Activated naive CD8-positive, alpha-beta T cell treated with anti-CD3 and anti-CD28 coated beads, Interleukin-2, amount 10 ng/mL, durations not matched to agents 7 days and 5 days (primary cell): ENCODE results near the gene BAD. TPM values are rescaled to one million over a fixed set of nuclear protein-coding genes. Genes with fewer than 3 reads are reported as not detected.
"Not testable (repeated sequence)": the region's sequence is repeated elsewhere in the genome, so short reads cannot be mapped to it uniquely, and the experiment has no call there.

Experiments
- ATAC-seq: fragments of 150-1000 bp; cut with Tn5 transposase; one replicate; pipeline ENCODE4 v1.10.0; 2021; ENCODE audit warnings: low read depth, moderate library complexity
- POLR2A ChIA-PET: fragments of 350-600 bp; sonication (Branson Sonifier 250); formaldehyde crosslinking; loops from one replicate; lab custom pipeline; 2021; ENCODE audit warnings: antibody characterized with exemption; lab: Charles Lee
- DNase-seq: peaks from one replicate; pipeline ENCODE4 v3.0.0; 2021
- H3K27ac Mint-ChIP-seq: one replicate; pipeline ENCODE4 v1.8.0; 2022; ENCODE audit warnings: mild to moderate bottlenecking, mixed read lengths
- H3K27me3 Mint-ChIP-seq: one replicate; pipeline ENCODE4 v1.8.0; 2022; ENCODE audit warnings: mild to moderate bottlenecking, moderate library complexity, mixed read lengths
- H3K36me3 Mint-ChIP-seq: one replicate; pipeline ENCODE4 v1.8.0; 2021; ENCODE audit warnings: mild to moderate bottlenecking, mixed read lengths
- H3K4me1 Mint-ChIP-seq: one replicate; pipeline ENCODE4 v1.8.0; 2021; ENCODE audit warnings: mixed read lengths
- H3K4me3 Mint-ChIP-seq: one replicate; pipeline ENCODE4 v1.8.0; 2022; ENCODE audit warnings: mild to moderate bottlenecking, moderate library complexity, mixed read lengths
- H3K9me3 Mint-ChIP-seq: one replicate; pipeline ENCODE4 v1.8.0; 2021; ENCODE audit warnings: mixed read lengths
- total RNA-seq, 2 experiments: library from RNA; stranded (reverse); gene quantifications; one replicate each; pipeline ENCODE4 v1.2.3, GENCODE V29; 2021

The BAD gene
- total RNA-seq, 2 experiments from 2014 or later: 32.9 to 35.8 TPM

DNA sequence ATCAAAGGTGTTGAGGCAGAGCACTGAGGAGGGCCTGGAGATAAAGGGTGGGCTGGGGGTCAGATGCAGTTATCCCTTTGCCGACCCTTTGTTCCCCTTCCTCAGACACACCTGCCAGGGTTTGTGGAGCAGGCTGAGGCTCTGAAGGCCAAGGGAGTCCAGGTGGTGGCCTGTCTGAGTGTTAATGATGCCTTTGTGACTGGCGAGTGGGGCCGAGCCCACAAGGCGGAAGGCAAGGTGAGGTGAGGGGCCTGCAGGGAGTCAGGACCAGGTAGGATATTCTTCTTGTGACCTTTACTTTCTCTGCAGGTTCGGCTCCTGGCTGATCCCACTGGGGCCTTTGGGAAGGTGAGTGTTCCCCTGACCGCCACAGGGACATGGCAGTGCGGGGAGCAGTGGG is 36.1 kb upstream of the BAD start:
- H3K27me3 Mint-ChIP-seq: no peaks in the 10 kb centered on the region
- no peak for DNase-seq
- H3K36me3 Mint-ChIP-seq: peaks cover 6% of the 10 kb centered on the region
- no peak overlapping the region for H3K4me3 Mint-ChIP-seq
- peaks cover 21% of the 10 kb centered on the region for H3K4me1 Mint-ChIP-seq
- no peak for ATAC-seq
- H3K9me3 Mint-ChIP-seq: no peaks in the 10 kb centered on the region
- no peak overlapping the region for H3K27ac Mint-ChIP-seq
- POLR2A ChIA-PET: interaction anchor here (1.7 kb wide), 1 partner anchor 11 kb away, joined by 7 read pairs; no protein-coding TSS in a partner anchor

DNA sequence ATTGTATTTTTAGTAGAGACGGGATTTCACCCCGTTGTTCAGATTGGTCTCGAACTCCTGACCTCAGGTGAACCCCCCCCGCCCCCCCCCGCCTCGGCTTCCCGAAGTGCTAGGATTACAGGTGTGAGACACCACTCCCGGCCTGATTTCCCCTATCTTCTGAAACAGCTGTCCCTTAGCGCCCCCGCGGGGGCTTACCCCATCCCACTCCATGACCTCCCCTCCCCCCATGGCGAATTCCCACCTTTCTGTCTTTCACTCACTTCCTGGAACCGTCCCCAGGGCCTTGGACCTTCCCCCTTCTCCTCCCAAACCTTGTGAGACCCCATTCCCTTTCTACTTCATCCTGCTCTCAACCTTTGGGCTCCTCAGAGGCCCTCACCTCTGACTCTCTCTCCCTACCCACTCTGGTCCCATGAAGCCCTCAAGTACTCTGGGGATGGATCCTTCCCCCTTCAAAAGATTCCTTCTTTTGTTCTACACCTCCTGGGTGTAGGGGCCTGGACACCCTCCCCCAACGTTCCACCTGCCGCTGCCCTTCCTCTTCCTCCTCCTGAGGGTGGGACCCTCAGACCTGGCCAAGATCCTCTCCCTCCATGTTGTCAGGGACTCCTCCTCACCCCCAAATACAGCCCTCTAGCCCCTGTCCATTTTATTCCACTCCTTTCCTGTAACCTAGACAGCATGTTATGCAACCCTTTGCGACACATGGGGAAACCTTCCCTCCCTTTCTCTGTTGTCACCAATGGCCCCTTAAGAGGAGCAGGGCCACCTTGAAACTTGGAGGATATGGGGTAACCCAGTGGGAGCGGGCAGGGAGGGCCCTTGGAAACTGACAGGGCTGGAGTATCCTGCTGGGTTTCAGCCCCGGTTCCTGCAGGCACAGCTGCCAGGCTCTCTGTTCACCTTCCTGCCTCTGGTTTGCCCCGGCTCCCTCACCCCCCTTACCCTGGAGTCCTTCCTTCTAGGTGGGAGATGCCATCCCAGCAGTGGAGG is 34.6 kb upstream of the BAD start:
- Mint-ChIP-seq H3K27ac (peak overlapping the region; percentile 97), H3K4me1 (peaks cover 21% of the 10 kb centered on the region), H3K9me3 (no peaks in the 10 kb centered on the region), H3K4me3 (peak overlapping the region; percentile 87), H3K36me3 (peaks cover 7% of the 10 kb centered on the region), H3K27me3 (no peaks in the 10 kb centered on the region)
- DNase-seq (no peak), ATAC-seq (no peak)
- POLR2A ChIA-PET: interaction anchor here (0.6 to 3.6 kb wide), 12 partner anchors 8 to 133 kb away, joined by 6 to 53 read pairs (median 14); partner anchors contain the start of genes CCDC88B, ESRRA and STIP1

- Mint-ChIP-seq H3K9me3 (no peaks in the 10 kb centered on the region), H3K27me3 (no peaks in the 10 kb centered on the region), H3K36me3 (peaks cover 7% of the 10 kb centered on the region), H3K27ac (peak within 1 kb of the TSS; percentile 97), H3K4me1 (peaks cover 23% of the 10 kb centered on the region), H3K4me3 (peak within 1 kb of the TSS; percentile 87)
- DNase-seq: peak; percentile 97
- peak; percentile 82 for ATAC-seq
- POLR2A ChIA-PET: interaction anchor here (0.6 to 3.6 kb wide), 27 partner anchors 9 to 461 kb away, joined by 3 to 53 read pairs (median 8); partner anchors contain the start of genes BAD, CCDC88B, COX8A and ESRRA
These were observed 33.7 kb upstream of the BAD start, which contains the start of gene PRDX5 for GRCh38 chr11:64317961-64318765. TSS of gene PRDX5 (plus strand) at chr11:64318121. CDS start at chr11:64318216, 95 bp downstream.

DNA sequence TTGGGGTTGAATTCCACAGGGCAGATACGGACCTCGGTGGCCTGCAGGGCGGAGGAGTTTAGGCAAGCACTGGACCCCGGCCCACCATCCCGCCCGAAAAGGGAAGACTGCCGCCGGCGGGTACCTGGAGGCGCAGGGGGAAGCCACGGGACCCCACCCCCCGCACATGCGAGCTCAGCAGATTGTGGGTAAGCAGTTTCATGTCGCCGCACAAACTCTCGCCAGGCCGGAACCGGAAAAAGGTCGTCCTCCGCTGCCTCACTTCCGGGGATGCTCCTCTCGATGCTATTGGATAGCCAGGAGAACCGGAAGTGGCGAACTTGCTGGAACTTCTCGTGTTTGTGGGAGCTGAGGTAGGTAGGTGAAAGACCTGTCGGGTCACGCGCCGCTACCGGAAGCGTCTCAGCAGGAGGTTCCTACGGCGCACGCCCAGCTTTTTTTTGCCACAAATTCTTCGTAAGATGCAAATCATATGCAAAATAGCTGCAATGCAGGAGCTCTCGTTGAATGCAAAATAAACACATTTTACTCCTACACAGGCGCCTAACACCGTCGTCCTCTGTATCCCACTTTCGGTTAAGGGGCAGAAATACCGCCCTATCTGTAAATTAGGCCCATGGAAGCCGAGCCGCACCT is 33.0 kb upstream of the BAD start, which contains the start of gene TRMT112:
Gene TRMT112 (minus strand): TSS at position 235 of the 636 bp plus-strand sequence. CDS start 33 bp downstream, at position 202.
- DNase-seq (peak; percentile 87), ATAC-seq (peak; percentile 69)
- H3K27ac Mint-ChIP-seq: peak within 1 kb of the TSS; percentile 97
- peaks cover 30% of the 10 kb centered on the region for H3K4me1 Mint-ChIP-seq
- POLR2A ChIA-PET: interaction anchor here (0.6 to 3.6 kb wide), 25 partner anchors 10 to 461 kb away, joined by 3 to 53 read pairs (median 8); partner anchors contain the start of genes BAD, CCDC88B, COX8A and ESRRA
- peak within 1 kb of the TSS; percentile 87 for H3K4me3 Mint-ChIP-seq
- H3K9me3 Mint-ChIP-seq: no peaks in the 10 kb centered on the region
- no peaks in the 10 kb centered on the region for H3K27me3 Mint-ChIP-seq
- H3K36me3 Mint-ChIP-seq: peaks cover 7% of the 10 kb centered on the region

GRCh38 chr11:64316672-64317324 is 32.3 kb upstream of the BAD start:
- no peak for ATAC-seq
- Mint-ChIP-seq H3K27me3 (no peaks in the 10 kb centered on the region), H3K9me3 (no peaks in the 10 kb centered on the region), H3K4me3 (peak overlapping the region; percentile 87), H3K36me3 (peaks cover 7% of the 10 kb centered on the region), H3K4me1 (peaks cover 33% of the 10 kb centered on the region), H3K27ac (peak overlapping the region; percentile 97)
- peak; percentile 59 for DNase-seq
- POLR2A ChIA-PET: interaction anchor here (0.7 to 3.6 kb wide), 23 partner anchors 9 to 462 kb away, joined by 3 to 53 read pairs (median 8); partner anchors contain the start of genes BAD, CCDC88B, COX8A and ESRRA

- DNase-seq, ATAC-seq, H3K27me3 Mint-ChIP-seq, H3K9me3 Mint-ChIP-seq, H3K36me3 Mint-ChIP-seq: not testable (repeated sequence)
- POLR2A ChIA-PET: interaction anchor here (1.1 to 3.6 kb wide), 8 partner anchors 16 to 109 kb away, joined by 3 to 53 read pairs (median 16); partner anchors contain the start of genes CCDC88B, FERMT3, NUDT22 and RPS6KA4
- Mint-ChIP-seq H3K27ac (peak overlapping the region; percentile 97), H3K4me3 (peak overlapping the region; percentile 87), H3K4me1 (peaks cover 31% of the 10 kb centered on the region)
These were observed 31.4 kb upstream of the BAD start for GRCh38 chr11:64315667-64316526.

DNA sequence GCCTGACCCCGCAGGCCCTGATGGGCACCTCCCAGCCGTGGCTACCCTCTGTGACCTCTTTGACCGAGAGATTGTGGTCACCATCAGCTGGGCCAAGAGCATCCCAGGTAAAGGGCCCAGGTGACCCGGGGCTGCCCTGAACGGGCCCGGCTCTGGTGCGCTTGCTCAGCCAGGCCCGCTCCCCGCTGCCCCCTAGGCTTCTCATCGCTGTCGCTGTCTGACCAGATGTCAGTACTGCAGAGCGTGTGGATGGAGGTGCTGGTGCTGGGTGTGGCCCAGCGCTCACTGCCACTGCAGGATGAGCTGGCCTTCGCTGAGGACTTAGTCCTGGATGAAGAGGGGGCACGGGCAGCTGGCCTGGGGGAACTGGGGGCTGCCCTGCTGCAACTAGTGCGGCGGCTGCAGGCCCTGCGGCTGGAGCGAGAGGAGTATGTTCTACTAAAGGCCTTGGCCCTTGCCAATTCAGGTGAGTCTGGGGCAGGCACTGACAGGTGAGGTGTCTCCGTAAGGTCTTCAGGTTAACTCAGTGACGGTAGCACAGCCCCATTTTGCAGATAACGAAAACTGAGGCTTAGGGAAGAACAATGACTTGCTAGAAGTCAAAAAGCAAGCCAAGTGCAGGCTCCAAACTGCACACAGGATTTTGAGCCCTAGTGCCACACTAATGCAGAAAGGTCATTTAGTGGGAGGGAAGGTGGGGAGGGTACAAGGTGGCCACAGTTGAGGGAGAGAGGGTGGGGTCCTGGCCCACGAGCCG is 30.5 kb upstream of the BAD start:
- POLR2A ChIA-PET: no interaction called here
- Mint-ChIP-seq H3K4me1 (peaks cover 33% of the 10 kb centered on the region), H3K36me3 (peaks cover 1% of the 10 kb centered on the region), H3K9me3 (no peaks in the 10 kb centered on the region), H3K27ac (no peak overlapping the region), H3K27me3 (no peaks in the 10 kb centered on the region), H3K4me3 (no peak overlapping the region)
- ATAC-seq (no peak), DNase-seq (no peak)

- no peak overlapping the region for H3K4me3 Mint-ChIP-seq
- ATAC-seq (no peak), DNase-seq (no peak)
- H3K27me3 Mint-ChIP-seq: no peaks in the 10 kb centered on the region
- POLR2A ChIA-PET: interaction anchor here (1.2 kb wide), 1 partner anchor 26 kb away, joined by 3 read pairs; the partner anchor contains the start of gene CCDC88B
- H3K4me1 Mint-ChIP-seq: peaks cover 32% of the 10 kb centered on the region
- H3K27ac Mint-ChIP-seq: no peak overlapping the region
- no peaks in the 10 kb centered on the region for H3K9me3 Mint-ChIP-seq
- peaks cover 1% of the 10 kb centered on the region for H3K36me3 Mint-ChIP-seq
These were observed 29.8 kb upstream of the BAD start for GRCh38 chr11:64314146-64314804.

GRCh38 chr11:64313491-64314145 is 29.2 kb upstream of the BAD start:
- Mint-ChIP-seq H3K27ac (peak overlapping the region; percentile 74), H3K27me3 (no peaks in the 10 kb centered on the region), H3K36me3 (peaks cover 1% of the 10 kb centered on the region), H3K4me3 (no peak overlapping the region), H3K4me1 (peaks cover 28% of the 10 kb centered on the region), H3K9me3 (no peaks in the 10 kb centered on the region)
- no peak for ATAC-seq
- no peak for DNase-seq
- POLR2A ChIA-PET: interaction anchor here (1.2 kb wide), 1 partner anchor 27 kb away, joined by 3 read pairs; the partner anchor contains the start of gene CCDC88B

GRCh38 chr11:64312947-64313346 is 28.5 kb upstream of the BAD start:
- H3K27ac Mint-ChIP-seq: peak overlapping the region; percentile 74
- ATAC-seq: no peak

More at GRCh38 chr11:64312947-64313346, 28.5 kb upstream of the BAD start:
- peaks cover 1% of the 10 kb centered on the region for H3K36me3 Mint-ChIP-seq
- H3K4me1 Mint-ChIP-seq: peaks cover 25% of the 10 kb centered on the region
- POLR2A ChIA-PET: interaction anchor here (1.2 kb wide), 1 partner anchor 28 kb away, joined by 3 read pairs; the partner anchor contains the start of gene CCDC88B
- no peaks in the 10 kb centered on the region for H3K27me3 Mint-ChIP-seq
- no peaks in the 10 kb centered on the region for H3K9me3 Mint-ChIP-seq
- no peak for DNase-seq
- H3K4me3 Mint-ChIP-seq: no peak overlapping the region
